ENCODE data around the gene LRP5. TPM values are rescaled to one million over a fixed set of nuclear protein-coding genes. Genes with fewer than 3 reads are reported as not detected.
A peak's percentile ranks its signal among the peaks of the same experiment; 100 is the strongest.
"Not testable (repeated sequence)": the region's sequence is repeated elsewhere in the genome, so short reads cannot be mapped to it uniquely, and the experiment has no call there.

The LRP5 gene
- total and polyA plus RNA-seq, 7 donors, result 18.0 to 63.1 (median 28.9) TPM

DNA sequence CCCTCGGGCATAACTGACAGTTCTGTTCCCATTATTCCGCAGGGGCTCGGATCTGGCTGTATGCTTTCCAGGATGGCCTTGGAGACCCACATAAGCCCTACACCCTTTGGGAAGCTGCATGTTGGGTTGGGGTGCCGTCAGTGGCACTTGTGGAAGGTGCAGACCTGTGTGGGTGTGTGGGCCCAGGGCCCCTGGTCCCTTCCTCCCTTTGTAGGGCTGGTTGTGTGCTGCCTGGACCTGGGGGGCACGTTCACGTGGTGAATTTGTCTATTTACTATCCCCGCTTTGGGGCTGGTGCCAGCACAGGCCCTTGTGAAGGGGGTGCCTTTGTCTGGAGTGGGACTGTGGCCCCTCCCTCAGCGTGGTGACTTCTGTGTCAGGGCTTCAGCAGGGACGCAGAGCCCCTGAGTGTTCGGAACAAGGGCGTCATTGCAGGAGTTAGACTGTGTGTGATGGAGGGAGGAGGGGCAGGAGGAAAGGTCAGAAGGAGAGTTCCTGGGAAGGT lies 133.2 kb downstream of the LRP5 start:
- Histone ChIP-seq H3K27ac (peak overlapping the region in 3 of 4 donors; percentile 68 to 75 (median 71)), H3K9me3 (no peaks in the 10 kb centered on the region), H3K36me3 (peaks cover 0 to 40% (median 4%) of the 10 kb centered on the region in 4 donors), H3K4me1 (peaks cover 0 to 38% (median 17%) of the 10 kb centered on the region in 4 donors), H3K4me3 (no peak overlapping the region), H3K27me3 (no peaks in the 10 kb centered on the region)
- intact Hi-C loops (cut with DNase I), result loop anchor here (10.0 kb wide), 1 partner anchor 61 kb away; no protein-coding TSS in a partner anchor
- TF ChIP-seq CTCF (IDR thresholded peaks at IDR 0.05), result no peak
- TF ChIP-seq POLR2AphosphoS5 (IDR thresholded peaks at IDR 0.05), result no peak
- TF ChIP-seq POLR2A (IDR thresholded peaks at IDR 0.05), result no peak
- no peak for TF ChIP-seq EP300 (IDR thresholded peaks at IDR 0.05)
- WGBS, 2 donors, result 82 to 91% methylated on average over 11 of the region's 11 CpGs
- no peak for DNase-seq

GRCh38 chr11:68446046-68446725 lies 133.8 kb downstream of the LRP5 start:
- Histone ChIP-seq H3K4me1 (peaks cover 0 to 34% (median 16%) of the 10 kb centered on the region in 4 donors), H3K27ac (peak overlapping the region in 3 of 4 donors; percentile 68 to 75 (median 71)), H3K36me3 (peaks cover 0 to 35% (median 4%) of the 10 kb centered on the region in 4 donors), H3K4me3 (no peak overlapping the region), H3K27me3 (no peaks in the 10 kb centered on the region), H3K9me3 (no peaks in the 10 kb centered on the region)
- intact Hi-C loops (cut with DNase I), result loop anchor here (10.0 kb wide), 1 partner anchor 61 kb away; no protein-coding TSS in a partner anchor
- TF ChIP-seq EP300 (IDR thresholded peaks at IDR 0.05) (no peak), POLR2A (IDR thresholded peaks at IDR 0.05) (no peak), POLR2AphosphoS5 (IDR thresholded peaks at IDR 0.05) (no peak), CTCF (IDR thresholded peaks at IDR 0.05) (no peak)
- WGBS, 2 donors, result 85 to 92% methylated on average over 18 of the region's 18 CpGs
- no peak for DNase-seq

- WGBS, 2 donors, result 46 to 51% methylated on average over 25 of the region's 25 CpGs
- Histone ChIP-seq H3K4me1 (peaks cover 0 to 24% (median 13%) of the 10 kb centered on the region in 4 donors), H3K27me3 (no peaks in the 10 kb centered on the region), H3K9me3 (no peaks in the 10 kb centered on the region), H3K36me3 (peaks cover 0 to 25% (median 4%) of the 10 kb centered on the region in 4 donors), H3K4me3 (no peak overlapping the region), H3K27ac (peak overlapping the region in 3 of 4 donors; percentile 22 to 34 (median 25))
- intact Hi-C loops (cut with DNase I), result loop anchor here (1.0 to 10.0 kb wide), 3 partner anchors 62 to 190 kb away; no protein-coding TSS in a partner anchor
- peak; percentile 75 to 96 (median 93) for TF ChIP-seq CTCF (IDR thresholded peaks at IDR 0.05)
- peak in 1 of 4 donors; percentile 21 for TF ChIP-seq POLR2AphosphoS5 (IDR thresholded peaks at IDR 0.05)
- TF ChIP-seq POLR2A (IDR thresholded peaks at IDR 0.05), result no peak
- peak; percentile 90 for DNase-seq
Observed at GRCh38 chr11:68447015-68447801, 134.8 kb downstream of the LRP5 start.

DNA sequence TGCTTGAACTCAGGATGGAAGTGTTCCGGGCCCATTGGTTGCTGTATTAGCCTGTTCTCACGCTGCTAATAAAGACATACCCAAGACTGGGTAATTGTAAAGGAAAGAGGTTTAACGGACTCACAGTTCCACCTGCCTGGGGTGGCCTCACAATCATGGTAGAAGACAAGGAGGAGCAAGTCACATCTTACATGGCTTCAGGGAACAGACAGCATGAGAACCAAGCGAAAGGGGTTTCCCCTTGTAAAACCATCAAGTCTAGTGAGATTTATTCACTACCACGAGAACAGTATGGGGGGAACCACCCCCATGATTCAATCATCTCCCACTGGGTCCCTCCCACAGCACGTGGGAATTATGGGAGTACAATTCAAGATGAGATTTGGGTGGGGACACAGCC lies 135.5 kb downstream of the LRP5 start:
- not testable (repeated sequence) for H3K9me3 ChIP-seq, DNase-seq, H3K27ac ChIP-seq, H3K27me3 ChIP-seq, H3K4me3 ChIP-seq
- 71 to 79% methylated on average over 6 of the region's 6 CpGs for WGBS, 2 donors
- intact Hi-C loops (cut with DNase I), result loop anchor here (1.0 to 10.0 kb wide), 3 partner anchors 63 to 191 kb away; no protein-coding TSS in a partner anchor
- Histone ChIP-seq H3K36me3 (peaks cover 0 to 18% (median under 1%) of the 10 kb centered on the region in 4 donors), H3K4me1 (peaks cover 0 to 21% (median 13%) of the 10 kb centered on the region in 4 donors)

DNA sequence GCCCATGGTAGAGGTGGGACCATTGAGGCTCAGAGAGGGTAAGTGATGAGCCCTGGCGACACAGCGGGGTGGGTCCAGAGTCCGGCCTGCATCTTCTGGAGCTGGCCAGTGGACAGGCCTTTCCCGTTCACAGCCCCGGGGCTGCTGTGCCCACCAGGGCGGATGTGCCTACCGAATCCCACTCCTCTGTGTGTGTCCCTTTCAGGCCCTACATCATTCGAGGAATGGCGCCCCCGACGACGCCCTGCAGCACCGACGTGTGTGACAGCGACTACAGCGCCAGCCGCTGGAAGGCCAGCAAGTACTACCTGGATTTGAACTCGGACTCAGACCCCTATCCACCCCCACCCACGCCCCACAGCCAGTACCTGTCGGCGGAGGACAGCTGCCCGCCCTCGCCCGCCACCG lies 136.2 kb downstream of the LRP5 start:
- no peak for DNase-seq
- no peak for TF ChIP-seq EP300 (IDR thresholded peaks at IDR 0.05)
- no peak for TF ChIP-seq POLR2AphosphoS5 (IDR thresholded peaks at IDR 0.05)
- no peak for TF ChIP-seq POLR2A (IDR thresholded peaks at IDR 0.05)
- Histone ChIP-seq H3K27me3 (no peaks in the 10 kb centered on the region), H3K4me3 (no peak overlapping the region), H3K27ac (no peak overlapping the region), H3K36me3 (peaks cover 0 to 17% (median 0%) of the 10 kb centered on the region in 4 donors), H3K4me1 (peaks cover 0 to 21% (median 13%) of the 10 kb centered on the region in 4 donors), H3K9me3 (no peaks in the 10 kb centered on the region)
- 90 to 96% methylated on average over 25 of the region's 25 CpGs for WGBS, 2 donors
- intact Hi-C loops (cut with DNase I), result loop anchor here (10.0 kb wide), 1 partner anchor 64 kb away; no protein-coding TSS in a partner anchor
